Ishikawa (cell line): ENCODE data around the gene BET1L.

Experiments used
- CEBPB ChIP-seq: IDR thresholded peaks from 2 replicates; pipeline ENCODE4 v1.6.1; 2012
- CREB1 ChIP-seq: IDR thresholded peaks from 2 replicates; pipeline ENCODE4 v1.6.1; 2012; ENCODE audit warnings: low read depth
- EGR1 ChIP-seq: IDR thresholded peaks from 2 replicates; pipeline ENCODE4 v1.6.1; 2012
- EP300 ChIP-seq: IDR thresholded peaks from 2 replicates; pipeline ENCODE4 v1.6.1; 2012; ENCODE audit warnings: borderline replicate concordance
- FOXM1 ChIP-seq: IDR thresholded peaks from 2 replicates; pipeline ENCODE4 v1.6.1; 2012; ENCODE audit warnings: low read depth, borderline replicate concordance
- NFIC ChIP-seq: IDR thresholded peaks from 2 replicates; pipeline ENCODE4 v1.6.1; 2012
- RAD21 ChIP-seq: IDR thresholded peaks from 2 replicates; pipeline ENCODE4 v1.6.1; 2012; ENCODE audit warnings: low read depth
- TAF1 ChIP-seq: IDR thresholded peaks from 2 replicates; pipeline ENCODE4 v1.6.1; 2012; ENCODE audit warnings: low read depth, mild to moderate bottlenecking
- TCF12 ChIP-seq: IDR thresholded peaks from 2 replicates; pipeline ENCODE4 v1.6.1; 2012; ENCODE audit warnings: low read depth
- TEAD4 ChIP-seq: IDR thresholded peaks from 2 replicates; pipeline ENCODE4 v1.6.1; 2012
- YY1 ChIP-seq: IDR thresholded peaks from 2 replicates; pipeline ENCODE4 v1.6.1; 2012; ENCODE audit warnings: low read depth
- ZBTB7A ChIP-seq: IDR thresholded peaks from 2 replicates; pipeline ENCODE4 v1.6.1; 2012; ENCODE audit warnings: low read depth
- TF ChIP-seq, protein P1 (sequence below): IDR thresholded peaks from 2 replicates; pipeline ENCODE4 v1.6.1; 2012
- TF ChIP-seq, protein P2 (sequence below): IDR thresholded peaks from 2 replicates; pipeline ENCODE4 v1.6.1; 2012
- TF ChIP-seq, protein P3 (sequence below): IDR thresholded peaks from 2 replicates; pipeline ENCODE4 v1.6.1; 2012; ENCODE audit warnings: low read depth, mild to moderate bottlenecking

BET1L gene, protein sequence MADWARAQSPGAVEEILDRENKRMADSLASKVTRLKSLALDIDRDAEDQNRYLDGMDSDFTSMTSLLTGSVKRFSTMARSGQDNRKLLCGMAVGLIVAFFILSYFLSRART

DNA sequence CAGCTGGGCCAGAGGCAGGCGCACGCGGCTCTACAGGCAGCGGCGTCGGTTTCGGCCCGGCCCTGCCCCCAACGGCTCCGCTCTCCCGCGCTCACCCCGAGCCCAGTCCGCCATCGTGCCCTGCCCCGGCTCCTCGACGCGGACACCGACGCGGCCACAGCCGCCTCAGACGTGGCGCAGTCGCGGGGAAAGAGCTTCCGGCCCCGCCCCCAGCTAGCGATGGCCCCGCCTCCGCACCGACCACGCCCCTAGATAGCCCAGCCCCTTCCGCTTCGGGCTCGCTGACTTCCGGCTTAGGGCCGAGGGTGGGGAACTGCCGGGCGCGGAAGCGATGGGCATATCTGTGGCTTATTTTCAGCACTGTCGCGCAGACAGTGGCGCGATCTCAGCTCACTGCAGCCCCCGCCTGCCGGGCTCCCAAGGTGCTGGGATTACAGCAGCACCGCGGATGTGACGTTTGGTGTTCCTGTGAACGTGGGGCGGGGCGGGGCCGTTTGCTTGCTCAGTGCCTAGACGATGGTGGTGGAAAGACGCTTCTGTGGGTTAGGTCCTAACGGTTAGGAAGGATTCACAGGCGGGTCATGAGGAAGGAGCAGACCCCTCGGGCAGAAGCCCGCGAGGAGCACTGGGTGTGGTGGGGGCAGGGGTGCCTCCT lies at the start of gene BET1L, which contains the start of gene RIC8A:
TSS of gene BET1L (minus strand) at position 192 of the 655 bp plus-strand sequence. CDS start at position 114, 78 bp downstream.
TSS of gene RIC8A (plus strand) at position 501 of the 655 bp plus-strand sequence. CDS start 1,147 bp downstream, outside the sequence.
- TF ChIP-seq FOXM1 (no peak), ZBTB7A (no peak), CREB1 (peak; percentile 70; the same call in 1 of the 2 replicates), NFIC (no peak), CEBPB (no peak), TCF12 (peak; percentile 5; the same call in 1 of the 2 replicates), YY1 (peak; percentile 67), TAF1 (peak; percentile 73), RAD21 (no peak), TEAD4 (no peak), EGR1 (peak; percentile 32; the same call in 1 of the 2 replicates), EP300 (no peak)
- TF ChIP-seq, protein P1, sequence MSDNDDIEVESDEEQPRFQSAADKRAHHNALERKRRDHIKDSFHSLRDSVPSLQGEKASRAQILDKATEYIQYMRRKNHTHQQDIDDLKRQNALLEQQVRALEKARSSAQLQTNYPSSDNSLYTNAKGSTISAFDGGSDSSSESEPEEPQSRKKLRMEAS, result peak; percentile 84
- TF ChIP-seq, protein P2, sequence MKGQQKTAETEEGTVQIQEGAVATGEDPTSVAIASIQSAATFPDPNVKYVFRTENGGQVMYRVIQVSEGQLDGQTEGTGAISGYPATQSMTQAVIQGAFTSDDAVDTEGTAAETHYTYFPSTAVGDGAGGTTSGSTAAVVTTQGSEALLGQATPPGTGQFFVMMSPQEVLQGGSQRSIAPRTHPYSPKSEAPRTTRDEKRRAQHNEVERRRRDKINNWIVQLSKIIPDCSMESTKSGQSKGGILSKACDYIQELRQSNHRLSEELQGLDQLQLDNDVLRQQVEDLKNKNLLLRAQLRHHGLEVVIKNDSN, result no peak
- TF ChIP-seq, protein P3, sequence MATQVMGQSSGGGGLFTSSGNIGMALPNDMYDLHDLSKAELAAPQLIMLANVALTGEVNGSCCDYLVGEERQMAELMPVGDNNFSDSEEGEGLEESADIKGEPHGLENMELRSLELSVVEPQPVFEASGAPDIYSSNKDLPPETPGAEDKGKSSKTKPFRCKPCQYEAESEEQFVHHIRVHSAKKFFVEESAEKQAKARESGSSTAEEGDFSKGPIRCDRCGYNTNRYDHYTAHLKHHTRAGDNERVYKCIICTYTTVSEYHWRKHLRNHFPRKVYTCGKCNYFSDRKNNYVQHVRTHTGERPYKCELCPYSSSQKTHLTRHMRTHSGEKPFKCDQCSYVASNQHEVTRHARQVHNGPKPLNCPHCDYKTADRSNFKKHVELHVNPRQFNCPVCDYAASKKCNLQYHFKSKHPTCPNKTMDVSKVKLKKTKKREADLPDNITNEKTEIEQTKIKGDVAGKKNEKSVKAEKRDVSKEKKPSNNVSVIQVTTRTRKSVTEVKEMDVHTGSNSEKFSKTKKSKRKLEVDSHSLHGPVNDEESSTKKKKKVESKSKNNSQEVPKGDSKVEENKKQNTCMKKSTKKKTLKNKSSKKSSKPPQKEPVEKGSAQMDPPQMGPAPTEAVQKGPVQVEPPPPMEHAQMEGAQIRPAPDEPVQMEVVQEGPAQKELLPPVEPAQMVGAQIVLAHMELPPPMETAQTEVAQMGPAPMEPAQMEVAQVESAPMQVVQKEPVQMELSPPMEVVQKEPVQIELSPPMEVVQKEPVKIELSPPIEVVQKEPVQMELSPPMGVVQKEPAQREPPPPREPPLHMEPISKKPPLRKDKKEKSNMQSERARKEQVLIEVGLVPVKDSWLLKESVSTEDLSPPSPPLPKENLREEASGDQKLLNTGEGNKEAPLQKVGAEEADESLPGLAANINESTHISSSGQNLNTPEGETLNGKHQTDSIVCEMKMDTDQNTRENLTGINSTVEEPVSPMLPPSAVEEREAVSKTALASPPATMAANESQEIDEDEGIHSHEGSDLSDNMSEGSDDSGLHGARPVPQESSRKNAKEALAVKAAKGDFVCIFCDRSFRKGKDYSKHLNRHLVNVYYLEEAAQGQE, result peak; percentile 44; the same call in 1 of the 2 replicates

DNA sequence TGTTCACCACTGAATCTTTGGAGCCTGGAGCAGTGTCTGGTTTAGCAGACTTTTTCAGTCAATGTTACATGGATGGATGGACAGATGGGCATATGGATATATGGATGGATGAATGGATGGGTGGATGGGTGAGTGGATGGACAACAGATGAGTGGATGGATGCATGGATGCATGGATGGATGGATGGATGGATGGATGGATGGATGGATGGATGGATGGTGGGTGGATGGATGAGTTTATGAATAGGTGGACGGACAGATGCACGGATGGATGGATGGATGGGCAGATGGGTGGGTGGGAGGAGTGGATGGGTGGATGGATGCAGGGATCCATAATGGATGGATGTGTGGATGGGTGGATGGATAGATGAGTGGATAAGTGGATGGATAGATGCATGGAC lies 48.6 kb upstream of the BET1L start:
- TF ChIP-seq NFIC (no peak), RAD21 (no peak), TCF12 (no peak), EP300 (no peak), FOXM1 (no peak), TAF1 (no peak), EGR1 (no peak), CEBPB (no peak), CREB1 (no peak), YY1 (no peak), TEAD4 (no peak), ZBTB7A (no peak)
- TF ChIP-seq, protein P1, result no peak
- TF ChIP-seq, protein P2, result no peak
- TF ChIP-seq, protein P3, result no peak

DNA sequence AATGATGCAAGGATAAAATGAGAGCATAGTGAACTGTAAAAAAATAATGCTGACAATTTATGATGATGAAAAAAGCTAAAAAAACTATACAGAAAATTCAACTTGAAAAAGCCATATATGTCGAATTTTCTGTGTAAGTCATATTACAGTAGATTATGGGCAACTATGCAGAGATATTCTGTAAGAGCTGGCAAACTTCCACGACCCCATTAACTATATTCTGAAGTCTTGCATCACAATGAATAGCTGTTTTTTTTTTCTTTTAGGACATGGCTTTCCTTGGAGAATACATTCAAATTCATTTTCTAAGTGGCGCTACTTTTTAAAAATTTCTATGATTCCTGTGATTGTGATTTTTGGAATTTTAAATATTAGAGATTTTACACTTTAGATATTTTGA lies 48.0 kb upstream of the BET1L start:
- TF ChIP-seq, protein P2, result no peak
- TF ChIP-seq TAF1 (no peak), EGR1 (no peak), FOXM1 (no peak), RAD21 (no peak), TEAD4 (no peak), ZBTB7A (no peak), EP300 (no peak), CEBPB (no peak), CREB1 (no peak), YY1 (no peak)
- TF ChIP-seq, protein P3, result no peak
